ENCODE results near the gene CENPU. TPM values are rescaled to one million over a fixed set of nuclear protein-coding genes. Genes with fewer than 3 reads are reported as not detected.

Gene CENPU
- total and polyA plus RNA-seq, 10 of the 15 experiments (the other 5 are each of a cell fraction or from before 2014, with no cell fraction given), result 26.6 to 90.8 (median 53.8) TPM

- H2AFZ ChIP-seq (ENCODE audit: control insufficient read depth, low read depth, low read length), result no peak overlapping the region
- peak overlapping the region; percentile 78 for H3K4me2 ChIP-seq (ENCODE audit: control insufficient read depth, insufficient read depth)
- ChIA-PET CTCF (interaction anchor here (0.9 to 2.9 kb wide), 8 partner anchors 10 to 396 kb away, joined by 3 to 12 read pairs (median 4); partner anchors contain the start of gene CENPU), POLR2A (interaction anchor here (0.6 to 2.2 kb wide), 5 partner anchors 85 to 384 kb away, joined by 3 to 12 read pairs (median 4); partner anchors contain the start of gene CENPU), SMC1A (ENCODE audit: uncharacterized antibody, unreplicated experiment) (interaction anchor here (0.7 to 2.1 kb wide), 7 partner anchors 12 to 550 kb away, joined by 3 to 6 read pairs (median 4); partner anchors contain the start of gene CENPU), RAD21 (ENCODE audit: unreplicated experiment) (interaction anchor here (0.6 to 3.7 kb wide), 7 partner anchors 9 to 383 kb away, joined by 3 to 24 read pairs (median 7); partner anchors contain the start of gene CENPU)
- in situ Hi-C loops (cut with MboI) (no loop called here), intact Hi-C loops (cut with micrococcal nuclease; ENCODE audit: unreplicated experiment) (loop anchor here (2.0 to 10.0 kb wide), 7 partner anchors 87 to 383 kb away; partner anchors contain the start of genes CENPU and IRF2)
- H3K9me3 ChIP-seq (replicated peaks; ENCODE audit: control insufficient read depth, insufficient read depth, low read length), result no peaks in the 10 kb centered on the region
- 18% methylated on average over 6 of the region's 6 CpGs for WGBS (ENCODE audit: insufficient coverage, insufficient replicate concordance, low lambda C conversion rate, missing lambda C conversion rate)
- H3K36me3 ChIP-seq (ENCODE audit: control insufficient read depth in 2 of 2, insufficient read depth in 2 of 2, low read length in 1 of 2), result no peaks in the 10 kb centered on the region
- TF ChIP-seq LARP7 (IDR thresholded peaks at IDR 0.05), result no peak
- TF ChIP-seq PML (IDR thresholded peaks at IDR 0.05; ENCODE audit: low read length), result 0 out of 2 replicates have a peak, but pooled peaks have one; percentile 24
- TF ChIP-seq ZBED1 (IDR thresholded peaks at IDR 0.05; ENCODE audit: borderline replicate concordance), result no peak
- TF ChIP-seq REST (IDR thresholded peaks at IDR 0.05; ENCODE audit: low read depth, low read length), result no peak
- no peak for TF ChIP-seq ZBTB11 (CRISPR knock-in tag; IDR thresholded peaks at IDR 0.05)
- no peak for TF ChIP-seq IKZF2 (IDR thresholded peaks at IDR 0.05)
- TF ChIP-seq ZSCAN29 (IDR thresholded peaks at IDR 0.05), result no peak
- no peak for TF ChIP-seq RAD21 (IDR thresholded peaks at IDR 0.05; ENCODE audit: insufficient read depth, low read depth, low read length)
- no peak for TF ChIP-seq FOXM1 (IDR thresholded peaks at IDR 0.05; ENCODE audit: low read depth, low read length)
- ATAC-seq, result no peak
- no peaks in the 10 kb centered on the region for H3K27me3 ChIP-seq (replicated peaks in 1 of 2; ENCODE audit: control insufficient read depth in 2 of 2, insufficient read depth in 2 of 2, low read length in 1 of 2)
- peak overlapping the region; percentile 85 for H3K27ac ChIP-seq (ENCODE audit: control insufficient read depth, insufficient read depth)
- DNase-seq (ENCODE audit: low read depth, low spot score), result no peak
- peaks cover 75% of the 10 kb centered on the region for H3K79me2 ChIP-seq (ENCODE audit: control insufficient read depth, insufficient read depth, low read length)
- H4K20me1 ChIP-seq (ENCODE audit: control insufficient read depth, insufficient read depth), result no peaks in the 10 kb centered on the region
- peaks cover 12% of the 10 kb centered on the region; the same call in 1 of the 2 replicates for H3K4me1 ChIP-seq (ENCODE audit: control insufficient read depth, insufficient read depth, low read length)
- H3K9ac ChIP-seq (ENCODE audit: control insufficient read depth, insufficient read depth, low read length), result peak overlapping the region; percentile 87
- peak overlapping the region; percentile 98 for H3K4me3 ChIP-seq
- no peak for FAIRE-seq
- no TSS peak for BruUV-seq (replicated peaks)
Measured at GRCh38 chr4:184648054-184648312, 85.9 kb downstream of the CENPU start.
